GM13977 (cell line): ENCODE results near the gene PADI2.

Experiments
- DNase-seq: peaks from one replicate; pipeline ENCODE4 v3.0.0; 2012; ENCODE audit warnings: low spot score
- CTCF ChIP-seq: IDR thresholded peaks from 2 replicates; pipeline ENCODE4 v1.5.1; 2012; ENCODE audit warnings: mild to moderate bottlenecking, control low read depth; ENCODE audit not compliant: insufficient read depth; ENCODE audit errors: extremely low read depth, missing control alignments
- in situ Hi-C: fragments of 300-500 bp; cut with MboI; formaldehyde crosslinking; loops from one replicate; pipeline ENCODE4 v1.12.0; 2022; ENCODE audit warnings: low sequenced_read_pairs, low pct_unique_long_range_greater_than_20kb, mixed read lengths, inconsistent platforms; ENCODE audit not compliant: unreplicated experiment

PADI2 gene

GRCh38 chr1:17070163-17070525 lies 49.1 kb downstream of the PADI2 start:
- no peak for TF ChIP-seq CTCF
- in situ Hi-C loops = no loop called here
- DNase-seq = no peak

GRCh38 chr1:17069452-17070162 lies 49.6 kb downstream of the PADI2 start:
- TF ChIP-seq CTCF = no peak
- no peak for DNase-seq
- in situ Hi-C loops = no loop called here

GRCh38 chr1:17068789-17069188 lies 50.5 kb downstream of the PADI2 start:
- in situ Hi-C loops = no loop called here
- no peak for DNase-seq
- TF ChIP-seq CTCF = no peak

GRCh38 chr1:17067465-17068240 lies 51.6 kb downstream of the PADI2 start:
- no peak for TF ChIP-seq CTCF

GRCh38 chr1:17067069-17067426 lies 52.2 kb downstream of the PADI2 start:
- in situ Hi-C loops = no loop called here
- DNase-seq = no peak

More at GRCh38 chr1:17067465-17068240, 51.6 kb downstream of the PADI2 start:
- in situ Hi-C loops = no loop called here
- DNase-seq = no peak

More at GRCh38 chr1:17067069-17067426, 52.2 kb downstream of the PADI2 start:
- TF ChIP-seq CTCF = no peak
